Activated CD8-positive, alpha-beta memory T cell treated with anti-CD3 and anti-CD28 coated beads for 4 hours (primary cell): ENCODE data around the gene CFAP161.
"Not testable (repeated sequence)": the region's sequence is repeated elsewhere in the genome, so short reads cannot be mapped to it uniquely, and the experiment has no call there.

Experiments used
- DNase-seq, 2 donors: peaks; one replicate each; pipeline ENCODE4 v3.0.0-alpha.2; 2020; ENCODE audit warnings: low read depth in 2 of 2

CFAP161 gene

GRCh38 chr15:81157939-81158223 is 23.8 kb downstream of the CFAP161 start:
- no peak for DNase-seq

- not testable (repeated sequence) for DNase-seq
Observed at GRCh38 chr15:81158561-81158960, 24.5 kb downstream of the CFAP161 start.

- DNase-seq, result no peak
Observed at GRCh38 chr15:81160312-81161159, 26.5 kb downstream of the CFAP161 start.

GRCh38 chr15:81161160-81161673 is 27.1 kb downstream of the CFAP161 start:
- no peak for DNase-seq

- no peak for DNase-seq
Observed at GRCh38 chr15:81161851-81162250, 27.8 kb downstream of the CFAP161 start.

- DNase-seq, result no peak
Observed at GRCh38 chr15:81163961-81164800, 30.1 kb downstream of the CFAP161 start.

- no peak for DNase-seq
Observed at GRCh38 chr15:81165535-81165934, 31.5 kb downstream of the CFAP161 start.

- no peak for DNase-seq
Observed at GRCh38 chr15:81166636-81167305, 32.7 kb downstream of the CFAP161 start.

GRCh38 chr15:81168131-81168526 is 34.1 kb downstream of the CFAP161 start:
- no peak for DNase-seq

- no peak for DNase-seq
Observed at GRCh38 chr15:81168644-81169043, 34.6 kb downstream of the CFAP161 start.

GRCh38 chr15:81170511-81170910 is 36.4 kb downstream of the CFAP161 start:
- DNase-seq, result no peak

GRCh38 chr15:81171286-81171685 is 37.2 kb downstream of the CFAP161 start:
- DNase-seq, result no peak

- no peak for DNase-seq
Observed at GRCh38 chr15:81174125-81174791, 40.2 kb downstream of the CFAP161 start.

GRCh38 chr15:81174792-81175327 is 40.8 kb downstream of the CFAP161 start:
- DNase-seq, result no peak

- DNase-seq, result no peak
Observed at GRCh38 chr15:81175496-81175895, 41.4 kb downstream of the CFAP161 start.

- DNase-seq, result no peak
Observed at GRCh38 chr15:81176291-81176893, 42.3 kb downstream of the CFAP161 start.

- DNase-seq, result no peak
Observed at GRCh38 chr15:81178365-81178764, 44.3 kb downstream of the CFAP161 start.

GRCh38 chr15:81181220-81181619 is 47.1 kb downstream of the CFAP161 start:
- DNase-seq, result no peak

- DNase-seq, result no peak
Observed at GRCh38 chr15:81182031-81182755, 48.1 kb downstream of the CFAP161 start.

GRCh38 chr15:81182756-81183438 is 48.8 kb downstream of the CFAP161 start:
- no peak for DNase-seq
